Measurements from ENCODE around the gene ZSCAN25.

DNA sequence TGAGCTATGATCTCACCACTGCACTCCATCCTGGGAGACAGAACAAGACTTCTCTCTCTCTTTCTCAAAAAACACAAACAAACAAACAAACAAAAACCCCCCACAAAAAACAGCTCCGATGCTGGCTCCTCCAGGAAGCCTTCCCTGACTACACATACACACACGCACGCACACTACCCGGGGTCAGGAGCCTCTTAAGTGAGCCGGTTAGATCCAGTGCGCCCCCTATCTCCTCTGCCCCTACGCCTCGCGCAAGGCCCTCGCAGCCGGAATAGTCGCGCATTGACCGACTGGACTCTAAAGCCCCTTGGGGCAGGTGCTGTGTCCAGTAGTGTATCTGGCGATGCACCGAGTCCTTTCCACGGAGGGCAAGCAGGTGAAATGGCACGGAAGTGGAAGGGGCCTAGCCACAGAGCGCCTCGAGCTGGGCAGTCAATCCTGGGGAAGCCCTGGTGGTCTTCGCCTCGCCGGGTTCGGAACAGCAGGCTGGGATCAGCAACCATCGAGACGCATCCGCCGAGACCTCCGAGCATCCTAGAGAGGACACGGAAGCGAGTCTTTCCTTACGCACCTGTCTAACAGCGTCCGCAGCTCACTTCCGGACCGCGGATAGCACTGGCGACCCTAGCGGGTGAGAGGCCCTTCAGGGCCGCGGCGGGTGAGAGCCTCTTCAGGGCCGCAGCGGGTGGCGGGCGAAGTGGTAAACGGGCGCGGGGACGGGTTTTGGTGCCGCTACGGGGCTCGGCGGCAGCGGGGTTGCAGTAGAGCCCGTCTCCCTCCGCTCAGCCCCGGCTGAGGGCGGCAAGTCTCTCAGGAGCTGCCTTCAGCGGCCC is at the start of gene ZSCAN25:
- TF ChIP-seq EZH2 (IDR thresholded peaks at IDR 0.05): peak; percentile 48
- TF ChIP-seq, protein P1, sequence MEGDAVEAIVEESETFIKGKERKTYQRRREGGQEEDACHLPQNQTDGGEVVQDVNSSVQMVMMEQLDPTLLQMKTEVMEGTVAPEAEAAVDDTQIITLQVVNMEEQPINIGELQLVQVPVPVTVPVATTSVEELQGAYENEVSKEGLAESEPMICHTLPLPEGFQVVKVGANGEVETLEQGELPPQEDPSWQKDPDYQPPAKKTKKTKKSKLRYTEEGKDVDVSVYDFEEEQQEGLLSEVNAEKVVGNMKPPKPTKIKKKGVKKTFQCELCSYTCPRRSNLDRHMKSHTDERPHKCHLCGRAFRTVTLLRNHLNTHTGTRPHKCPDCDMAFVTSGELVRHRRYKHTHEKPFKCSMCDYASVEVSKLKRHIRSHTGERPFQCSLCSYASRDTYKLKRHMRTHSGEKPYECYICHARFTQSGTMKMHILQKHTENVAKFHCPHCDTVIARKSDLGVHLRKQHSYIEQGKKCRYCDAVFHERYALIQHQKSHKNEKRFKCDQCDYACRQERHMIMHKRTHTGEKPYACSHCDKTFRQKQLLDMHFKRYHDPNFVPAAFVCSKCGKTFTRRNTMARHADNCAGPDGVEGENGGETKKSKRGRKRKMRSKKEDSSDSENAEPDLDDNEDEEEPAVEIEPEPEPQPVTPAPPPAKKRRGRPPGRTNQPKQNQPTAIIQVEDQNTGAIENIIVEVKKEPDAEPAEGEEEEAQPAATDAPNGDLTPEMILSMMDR (IDR thresholded peaks at IDR 0.05): peak; percentile 65
